Endometrial microvascular endothelial cells (primary cell): ENCODE results near the gene RSL24D1. TPM values are rescaled to one million over a fixed set of nuclear protein-coding genes. Genes with fewer than 3 reads are reported as not detected.
"Not testable (repeated sequence)": the region's sequence is repeated elsewhere in the genome, so short reads cannot be mapped to it uniquely, and the experiment has no call there.

Experiments
- in situ Hi-C: cut with HindIII; loops from 2 replicates; pipeline ENCODE4 v1.10.0; 2017; ENCODE audit warnings: low sequenced_read_pairs, low pct_unique_long_range_greater_than_20kb; ENCODE audit errors: inconsistent ontology term
- total RNA-seq: library from RNA; depleted of rRNA; stranded (reverse); fragments of >200 nt; gene quantifications from one replicate; pipeline ENCODE4 v1.2.3, GENCODE V29; 2015; ENCODE audit errors: inconsistent ontology term

The RSL24D1 gene
- total RNA-seq, 1 donor from 2014 or later: 53.0 TPM

- in situ Hi-C loops: no loop called here
These were observed 24.6 kb upstream of the RSL24D1 start for GRCh38 chr15:55221090-55222011.

- in situ Hi-C loops: no loop called here
These were observed 23.9 kb upstream of the RSL24D1 start for GRCh38 chr15:55220606-55221005.

- in situ Hi-C loops: no loop called here
These were observed 21.3 kb upstream of the RSL24D1 start for GRCh38 chr15:55218056-55218455.

- in situ Hi-C loops: no loop called here
These were observed 7.7 kb upstream of the RSL24D1 start for GRCh38 chr15:55204464-55204863.

- in situ Hi-C loops: no loop called here
These were observed 5.5 kb upstream of the RSL24D1 start for GRCh38 chr15:55202206-55202605.

GRCh38 chr15:55198706-55199105 lies 2.0 kb upstream of the RSL24D1 start:
- in situ Hi-C loops: no loop called here

- in situ Hi-C loops: no loop called here
These were observed 978 bp upstream of the RSL24D1 start for GRCh38 chr15:55197719-55198118.

- in situ Hi-C loops: no loop called here
These were observed 593 bp upstream of the RSL24D1 start for GRCh38 chr15:55197362-55197705.

- in situ Hi-C loops: no loop called here
These were observed 745 bp downstream of the RSL24D1 start for GRCh38 chr15:55195996-55196395.

GRCh38 chr15:55194256-55194655 lies 2.5 kb downstream of the RSL24D1 start:
- in situ Hi-C loops: no loop called here

GRCh38 chr15:55186331-55186730 lies 10.4 kb downstream of the RSL24D1 start:
- in situ Hi-C loops: no loop called here

GRCh38 chr15:55183679-55184078 lies 13.1 kb downstream of the RSL24D1 start:
- in situ Hi-C loops: no loop called here

- in situ Hi-C loops: no loop called here
These were observed 17.6 kb downstream of the RSL24D1 start for GRCh38 chr15:55179141-55179540.

- in situ Hi-C loops: no loop called here
These were observed 26.4 kb downstream of the RSL24D1 start for GRCh38 chr15:55170361-55170760.

- in situ Hi-C loops: no loop called here
These were observed 28.3 kb downstream of the RSL24D1 start for GRCh38 chr15:55168350-55168974.

- in situ Hi-C loops: no loop called here
These were observed 32.5 kb downstream of the RSL24D1 start for GRCh38 chr15:55164284-55164683.

- in situ Hi-C loops: no loop called here
These were observed 45.1 kb downstream of the RSL24D1 start for GRCh38 chr15:55151631-55152030.

GRCh38 chr15:55143132-55143531 lies 53.6 kb downstream of the RSL24D1 start:
- in situ Hi-C loops: not testable (repeated sequence)

- in situ Hi-C loops: no loop called here
These were observed 62.8 kb downstream of the RSL24D1 start for GRCh38 chr15:55133972-55134371.

GRCh38 chr15:55132672-55133071 lies 64.1 kb downstream of the RSL24D1 start:
- in situ Hi-C loops: no loop called here
